Measurements from ENCODE around the gene CYTH1. TPM values are rescaled to one million over a fixed set of nuclear protein-coding genes. Genes with fewer than 3 reads are reported as not detected.
A peak's percentile ranks its signal among the peaks of the same experiment; 100 is the strongest.
"Not testable (repeated sequence)": the region's sequence is repeated elsewhere in the genome, so short reads cannot be mapped to it uniquely, and the experiment has no call there.

CYTH1 gene
- total RNA-seq, 1 experiment from 2014 or later = 69.2 TPM

GRCh38 chr17:78676412-78677302 is 105.4 kb downstream of the CYTH1 start:
- DNase-seq (ENCODE audit: low read depth, low spot score) = no peak
- in situ Hi-C loops (cut with HindIII; ENCODE audit: low pct_unique_long_range_greater_than_20kb, low sequenced_read_pairs) = no loop called here

DNA sequence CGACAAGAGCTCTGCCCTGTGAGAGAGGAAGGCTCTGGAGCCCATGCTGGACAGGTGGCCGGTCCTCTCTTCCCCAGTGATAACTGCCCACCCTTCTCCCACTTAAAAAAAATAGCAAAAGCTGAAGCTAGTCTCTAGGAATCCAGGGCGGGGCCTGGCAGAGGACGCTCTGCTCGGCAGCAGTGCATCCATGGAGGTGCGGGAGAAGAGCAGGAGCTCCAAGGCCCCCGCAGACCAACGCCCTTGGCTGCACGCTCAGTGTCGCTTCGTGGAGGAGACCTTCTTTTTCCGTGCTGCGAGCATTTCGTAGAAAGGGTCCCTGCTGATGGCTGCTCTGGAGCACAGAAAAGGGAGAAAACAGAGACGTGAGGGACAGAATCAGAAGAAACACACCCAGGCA is 106.2 kb downstream of the CYTH1 start:
- DNase-seq (ENCODE audit: low read depth, low spot score) = no peak
- in situ Hi-C loops (cut with HindIII; ENCODE audit: low pct_unique_long_range_greater_than_20kb, low sequenced_read_pairs) = no loop called here

GRCh38 chr17:78675316-78675616 is 106.8 kb downstream of the CYTH1 start:
- in situ Hi-C loops (cut with HindIII; ENCODE audit: low pct_unique_long_range_greater_than_20kb, low sequenced_read_pairs) = no loop called here
- no peak for DNase-seq (ENCODE audit: low read depth, low spot score)

- DNase-seq (ENCODE audit: low read depth, low spot score) = no peak
- in situ Hi-C loops (cut with HindIII; ENCODE audit: low pct_unique_long_range_greater_than_20kb, low sequenced_read_pairs) = no loop called here
These were observed 107.3 kb downstream of the CYTH1 start for GRCh38 chr17:78674595-78675315.

- no peak for DNase-seq (ENCODE audit: low read depth, low spot score)
- in situ Hi-C loops (cut with HindIII; ENCODE audit: low pct_unique_long_range_greater_than_20kb, low sequenced_read_pairs) = no loop called here
These were observed 107.9 kb downstream of the CYTH1 start for GRCh38 chr17:78674156-78674555.

- in situ Hi-C loops (cut with HindIII; ENCODE audit: low pct_unique_long_range_greater_than_20kb, low sequenced_read_pairs) = no loop called here
- DNase-seq (ENCODE audit: low read depth, low spot score) = no peak
These were observed 108.7 kb downstream of the CYTH1 start for GRCh38 chr17:78673395-78673794.

- in situ Hi-C loops (cut with HindIII; ENCODE audit: low pct_unique_long_range_greater_than_20kb, low sequenced_read_pairs) = no loop called here
- DNase-seq (ENCODE audit: low read depth, low spot score) = peak; percentile 92
These were observed 109.2 kb downstream of the CYTH1 start for GRCh38 chr17:78672871-78673371.

- in situ Hi-C loops (cut with HindIII; ENCODE audit: low pct_unique_long_range_greater_than_20kb, low sequenced_read_pairs) = no loop called here
- no peak for DNase-seq (ENCODE audit: low read depth, low spot score)
These were observed 110.1 kb downstream of the CYTH1 start for GRCh38 chr17:78672005-78672404.

GRCh38 chr17:78671726-78672001 is 110.4 kb downstream of the CYTH1 start:
- DNase-seq (ENCODE audit: low read depth, low spot score); in situ Hi-C loops (cut with HindIII; ENCODE audit: low pct_unique_long_range_greater_than_20kb, low sequenced_read_pairs): not testable (repeated sequence)

- no peak for DNase-seq (ENCODE audit: low read depth, low spot score)
- in situ Hi-C loops (cut with HindIII; ENCODE audit: low pct_unique_long_range_greater_than_20kb, low sequenced_read_pairs) = no loop called here
These were observed 111.0 kb downstream of the CYTH1 start for GRCh38 chr17:78670850-78671725.

DNA sequence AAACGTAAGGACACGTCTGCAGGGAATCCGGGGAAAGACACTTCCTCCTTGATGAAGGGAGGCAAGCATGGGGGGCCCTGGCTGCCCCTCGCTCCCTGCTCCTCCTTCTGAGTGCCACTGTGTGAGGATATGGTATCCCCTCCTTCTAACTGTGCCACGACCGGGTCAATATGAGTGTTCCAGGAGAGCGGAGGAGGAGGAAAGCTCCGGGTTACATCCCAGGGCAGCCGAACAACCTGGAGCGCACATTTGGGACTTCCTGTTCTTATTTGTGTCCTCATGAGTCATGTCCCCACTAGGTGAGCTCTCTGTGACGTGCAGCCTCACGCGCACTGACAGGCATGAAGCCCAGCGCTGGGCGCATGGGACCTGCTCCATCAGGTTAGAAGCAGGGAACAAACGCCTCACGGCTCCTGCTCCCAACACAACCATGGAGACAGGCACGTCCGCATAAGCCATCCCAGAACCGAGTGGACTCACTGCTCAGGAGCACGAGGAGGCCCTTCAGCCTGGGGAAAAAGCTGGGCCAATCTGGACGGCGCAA is 112.0 kb downstream of the CYTH1 start:
- in situ Hi-C loops (cut with HindIII; ENCODE audit: low pct_unique_long_range_greater_than_20kb, low sequenced_read_pairs) = no loop called here
- DNase-seq (ENCODE audit: low read depth, low spot score) = no peak

- DNase-seq (ENCODE audit: low read depth, low spot score) = no peak
- in situ Hi-C loops (cut with HindIII; ENCODE audit: low pct_unique_long_range_greater_than_20kb, low sequenced_read_pairs) = no loop called here
These were observed 112.7 kb downstream of the CYTH1 start for GRCh38 chr17:78669256-78669974.

GRCh38 chr17:78668847-78669246 is 113.2 kb downstream of the CYTH1 start:
- DNase-seq (ENCODE audit: low read depth, low spot score) = no peak
- in situ Hi-C loops (cut with HindIII; ENCODE audit: low pct_unique_long_range_greater_than_20kb, low sequenced_read_pairs) = no loop called here

DNA sequence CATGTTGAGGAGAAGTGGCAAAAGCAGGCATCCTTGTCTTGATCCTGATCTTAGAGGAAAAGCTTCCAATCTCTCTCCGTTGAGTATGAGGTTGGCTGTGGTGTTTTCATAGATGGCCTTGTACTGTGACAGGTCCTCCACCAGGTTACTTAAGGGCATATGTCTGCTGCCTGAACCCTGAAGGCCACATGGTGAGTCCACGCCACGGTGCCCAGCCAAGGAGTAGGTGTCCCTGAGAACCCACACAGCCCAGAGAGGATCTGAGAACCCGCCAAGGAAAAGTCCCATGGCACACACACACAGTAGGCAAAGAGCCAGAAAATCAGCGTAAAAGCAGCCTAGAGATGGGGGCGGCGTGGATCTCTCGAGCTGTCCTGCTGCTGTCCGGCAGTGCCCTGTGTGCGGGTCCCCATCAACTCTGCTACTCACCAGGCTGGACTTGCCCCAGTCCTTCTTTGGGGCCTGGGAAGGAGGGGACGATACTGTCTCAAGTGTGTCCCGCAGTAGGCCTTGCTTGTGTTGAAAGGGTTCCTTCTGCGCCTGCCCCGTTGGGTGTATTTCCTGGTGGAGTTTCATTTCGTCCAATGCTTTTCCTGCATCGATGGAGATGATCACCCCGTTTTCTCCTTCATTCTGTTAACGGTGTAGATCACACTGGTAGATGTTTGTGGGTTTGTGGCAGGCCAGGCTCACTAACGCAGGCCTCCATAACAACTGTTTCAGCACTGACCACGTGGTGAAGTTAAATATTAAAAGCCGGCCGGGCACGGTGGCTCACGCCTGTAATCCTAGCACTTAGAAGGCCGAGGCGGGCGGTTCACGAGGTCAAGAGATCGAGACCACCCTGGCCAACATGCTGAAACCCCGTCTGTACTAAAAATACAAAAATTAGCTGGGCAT is 114.1 kb downstream of the CYTH1 start:
- in situ Hi-C loops (cut with HindIII; ENCODE audit: low pct_unique_long_range_greater_than_20kb, low sequenced_read_pairs) = no loop called here
- no peak for DNase-seq (ENCODE audit: low read depth, low spot score)

- no peak for DNase-seq (ENCODE audit: low read depth, low spot score)
- in situ Hi-C loops (cut with HindIII; ENCODE audit: low pct_unique_long_range_greater_than_20kb, low sequenced_read_pairs) = no loop called here
These were observed 115.0 kb downstream of the CYTH1 start for GRCh38 chr17:78667091-78667490.

All from SK-MEL-5 (cell line).